Endothelial cell of umbilical vein (primary cell): ENCODE data around the gene GIMAP2. TPM values are rescaled to one million over a fixed set of nuclear protein-coding genes. Genes with fewer than 3 reads are reported as not detected.
A peak's percentile ranks its signal among the peaks of the same experiment; 100 is the strongest.

Experiments used
- BruUV-seq: library from RNA; stranded (reverse); fragments of 400-500 nt; replicated peaks from 2 replicates; lab custom pipeline; 2021; lab: Mats Ljungman, UMichigan
- CTCF ChIA-PET: fragments of 300-600, 350-600 bp; sonication (Branson Sonifier 250); formaldehyde crosslinking; loops from one replicate; lab custom pipeline; 2021; ENCODE audit warnings: antibody characterized with exemption, inconsistent platforms; lab: Charles Lee
- POLR2A ChIA-PET: fragments of 300-600, 350-600 bp; sonication (Branson Sonifier 250); formaldehyde crosslinking; loops from one replicate; lab custom pipeline; 2021; ENCODE audit warnings: antibody characterized with exemption, inconsistent platforms; lab: Charles Lee
- DNase-seq: peaks from one replicate; pipeline ENCODE4 v3.0.0-alpha.2; 2011; ENCODE audit warnings: low read depth, low spot score
- FAIRE-seq: peaks from 2 replicates; lab custom pipeline; 2011; peaks lifted over from hg19 to GRCh38; lab: Jason Lieb, UNC
- H2AFZ ChIP-seq: 2 replicates; pipeline ENCODE4 v1.6.0; 2012; ENCODE audit warnings: low read depth, low read length, control low read depth, inconsistent platforms
- H3K27ac ChIP-seq: 2 replicates; pipeline ENCODE4 v1.5.1; 2011; ENCODE audit warnings: low read depth, mild to moderate bottlenecking, control low read depth, low read length, moderate library complexity; ENCODE audit not compliant: insufficient read depth
- H3K27me3 ChIP-seq, 2 experiments: 2 replicates each; pipeline versions ENCODE4 v1.6.0 to v1.6.1; 2011; ENCODE audit warnings: low read length in 2 of 2, mixed read lengths in 1 of 2; ENCODE audit not compliant: control insufficient read depth in 2 of 2, insufficient read depth in 2 of 2
- H3K36me3 ChIP-seq, 2 experiments: 2 replicates in 1 of 2; 3 replicates in 1 of 2; pipeline ENCODE4 v1.5.1; 2011; ENCODE audit warnings: low read length in 2 of 2, mild to moderate bottlenecking in 1 of 2, moderate library complexity in 1 of 2; ENCODE audit not compliant: control insufficient read depth in 2 of 2, insufficient read depth in 2 of 2; ENCODE audit errors: extremely low read depth in 1 of 2
- H3K4me1 ChIP-seq: 3 replicates; pipeline ENCODE4 v1.5.1; 2011; ENCODE audit warnings: mild to moderate bottlenecking, low read length; ENCODE audit not compliant: control insufficient read depth, insufficient read depth; ENCODE audit errors: extremely low read depth
- H3K4me2 ChIP-seq: 2 replicates; pipeline ENCODE4 v1.6.1; 2011; ENCODE audit warnings: low read length, control low read depth, mixed read lengths; ENCODE audit not compliant: insufficient read depth
- H3K4me3 ChIP-seq, 3 experiments: fragments of 200-600 bp in 1 of 3; sonication (generic), shearing (Covaris generic) in 1 of 3; replicated peaks in 1 of 3; 2 replicates each; pipeline ENCODE4 v1.5.1; 2011 to 2016; ENCODE audit warnings: control low read depth in 3 of 3, low read length in 3 of 3, mild to moderate bottlenecking in 2 of 3, inconsistent platforms in 1 of 3, low read depth in 1 of 3, moderate library complexity in 1 of 3; ENCODE audit not compliant: insufficient read depth in 1 of 3
- H3K79me2 ChIP-seq: 2 replicates; pipeline ENCODE4 v1.6.0; 2012; ENCODE audit warnings: low read length, inconsistent platforms; ENCODE audit not compliant: control insufficient read depth, insufficient read depth
- H3K9ac ChIP-seq: replicated peaks from 2 replicates; pipeline ENCODE3; 2011; ENCODE audit warnings: low read length, control low read depth; ENCODE audit not compliant: insufficient read depth; ENCODE audit errors: extremely low read depth
- H3K9me1 ChIP-seq: replicated peaks from 3 replicates; pipeline ENCODE4 v1.6.0; 2011; ENCODE audit warnings: mild to moderate bottlenecking, low read length; ENCODE audit not compliant: control insufficient read depth, insufficient read depth; ENCODE audit errors: extremely low read depth
- H3K9me3 ChIP-seq: replicated peaks from 2 replicates; pipeline ENCODE4 v1.5.1; 2012; ENCODE audit warnings: low read length, inconsistent platforms; ENCODE audit not compliant: control insufficient read depth, insufficient read depth
- H4K20me1 ChIP-seq: replicated peaks from 2 replicates; pipeline ENCODE3; 2011; ENCODE audit warnings: mild to moderate bottlenecking, low read length; ENCODE audit not compliant: control insufficient read depth, insufficient read depth; ENCODE audit errors: extremely low read depth
- EZH2 ChIP-seq: IDR thresholded peaks from 2 replicates; pipeline ENCODE4 v1.6.1; 2012; ENCODE audit warnings: borderline replicate concordance, low read depth, mild to moderate bottlenecking, moderate library complexity, low read length, inconsistent platforms; ENCODE audit not compliant: severe bottlenecking
- FOS ChIP-seq: IDR thresholded peaks from 2 replicates; pipeline ENCODE4 v1.6.1; 2011; ENCODE audit warnings: mild to moderate bottlenecking, low read length, moderate library complexity, borderline replicate concordance; ENCODE audit not compliant: insufficient read depth
- GATA2 ChIP-seq: IDR thresholded peaks from 2 replicates; pipeline ENCODE4 v1.7.0; 2011; ENCODE audit warnings: low read depth, mild to moderate bottlenecking, moderate library complexity, mixed read lengths, low read length; ENCODE audit not compliant: insufficient read length, insufficient read depth
- JUN ChIP-seq: IDR thresholded peaks from 2 replicates; pipeline ENCODE4 v1.6.1; 2011; ENCODE audit warnings: borderline replicate concordance, low read depth; ENCODE audit not compliant: insufficient read length, insufficient read depth
- MYC ChIP-seq: IDR thresholded peaks from one replicate; pipeline ENCODE4 v1.6.1; 2011; ENCODE audit warnings: mild to moderate bottlenecking, low read depth, low read length
- POLR2A ChIP-seq: IDR thresholded peaks from 2 replicates; pipeline ENCODE4 v1.6.1; 2012; ENCODE audit warnings: low read depth, mild to moderate bottlenecking, control low read depth, low read length
- POLR2AphosphoS5 ChIP-seq: IDR thresholded peaks from 2 replicates; pipeline ENCODE4 v1.6.1; 2012; ENCODE audit warnings: low read depth, mild to moderate bottlenecking, control low read depth, low read length, moderate library complexity; ENCODE audit not compliant: insufficient read depth
- dilution Hi-C: fragments of 300-500 bp; cut with MboI; formaldehyde crosslinking; loops from one replicate; pipeline ENCODE4 v1.15.0; 2019; ENCODE audit warnings: low sequenced_read_pairs; ENCODE audit not compliant: extremely low pct_ligation_motif_present
- intact Hi-C: fragments of 100-400 bp; cut with micrococcal nuclease; formaldehyde crosslinking; loops from one replicate; pipeline ENCODE4 v1.10.0; 2022
- polyA plus RNA-seq, 4 experiments: library from polyadenylated mRNA; depleted of rRNA in 3 of 4; stranded (reverse) in 3 of 4; unstranded in 1 of 4; fragments of >200 nt; gene quantifications; 2 replicates each; pipeline versions ENCODE4 v1.2.1 to v1.2.3, GENCODE V29; 2011 to 2012; ENCODE audit warnings: missing spikeins in 1 of 4
- total RNA-seq: library from RNA; stranded (reverse); gene quantifications from 2 replicates; pipeline ENCODE4 v1.2.3, GENCODE V29; 2021
- TF ChIP-seq, protein P1 (sequence below): IDR thresholded peaks from 2 replicates; pipeline ENCODE4 v1.6.1; 2011; ENCODE audit not compliant: insufficient read depth, insufficient read length
- TF ChIP-seq, protein P2 (sequence below), 2 donors: IDR thresholded peaks; 1 replicate in 1 of 2; 2 replicates in 1 of 2; pipeline ENCODE4 v1.5.1; 2011; ENCODE audit warnings: low read length in 2 of 2, mild to moderate bottlenecking in 2 of 2, moderate library complexity in 2 of 2, control low read depth in 1 of 2, inconsistent platforms in 1 of 2, low read depth in 1 of 2; ENCODE audit not compliant: insufficient read depth in 1 of 2; ENCODE audit errors: extremely low read depth in 1 of 2

GIMAP2 gene
- total and polyA plus RNA-seq, 2 donors (not counting 3 experiments of a cell fraction or from before 2014, with no cell fraction given) = 21.3 to 27.9 TPM

DNA sequence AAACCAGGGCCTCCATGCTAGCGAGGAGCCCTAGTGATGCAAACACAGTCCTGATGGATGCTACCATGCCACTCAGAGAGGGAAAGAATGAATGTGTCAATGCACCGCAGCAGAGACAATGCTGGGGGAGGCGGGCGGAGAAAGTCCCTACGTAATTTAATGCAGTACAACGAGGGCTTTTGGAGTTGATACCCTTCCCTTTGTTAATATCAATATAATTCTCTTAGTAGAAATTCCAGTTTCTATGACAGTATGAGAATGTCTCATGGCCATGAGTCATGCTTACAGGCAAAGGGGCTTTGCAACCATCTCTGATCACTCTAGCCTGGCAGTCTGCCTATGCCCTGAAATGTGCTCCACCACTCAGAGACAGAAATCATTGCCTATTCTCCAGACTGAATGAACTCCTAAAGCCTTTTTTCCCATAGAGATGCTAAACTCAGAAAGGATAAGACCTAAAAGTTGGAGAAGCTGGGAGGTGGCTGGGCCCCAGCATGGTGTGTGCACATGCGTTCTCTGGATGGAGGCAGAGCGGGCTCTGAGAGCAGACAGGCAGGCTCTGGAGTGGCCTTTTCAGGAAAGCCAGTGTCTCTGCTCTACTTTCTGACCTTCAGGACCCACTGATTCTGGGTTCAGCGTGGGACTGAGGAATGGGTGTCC, 20.3 kb upstream of the GIMAP2 start:
- Histone ChIP-seq H3K9me1 (no peaks in the 10 kb centered on the region), H4K20me1 (no peaks in the 10 kb centered on the region), H3K4me3 (no peak overlapping the region), H2AFZ (no peak overlapping the region), H3K9ac (no peak overlapping the region), H3K9me3 (no peaks in the 10 kb centered on the region), H3K27ac (no peak overlapping the region), H3K27me3 (no peaks in the 10 kb centered on the region), H3K36me3 (no peaks in the 10 kb centered on the region), H3K79me2 (no peaks in the 10 kb centered on the region), H3K4me2 (no peak overlapping the region), H3K4me1 (no peaks in the 10 kb centered on the region)
- DNase-seq = no peak
- FAIRE-seq = no peak
- ChIA-PET POLR2A (no interaction called here), CTCF (no interaction called here)
- dilution Hi-C loops (no loop called here), intact Hi-C loops (no loop called here)
- no TSS peak for BruUV-seq
- TF ChIP-seq JUN (peak; percentile 18), GATA2 (no peak), POLR2A (no peak), POLR2AphosphoS5 (no peak), MYC (no peak), FOS (peak; percentile 26), EZH2 (no peak)
- TF ChIP-seq, protein P1, sequence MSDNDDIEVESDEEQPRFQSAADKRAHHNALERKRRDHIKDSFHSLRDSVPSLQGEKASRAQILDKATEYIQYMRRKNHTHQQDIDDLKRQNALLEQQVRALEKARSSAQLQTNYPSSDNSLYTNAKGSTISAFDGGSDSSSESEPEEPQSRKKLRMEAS = no peak
- TF ChIP-seq, protein P2, sequence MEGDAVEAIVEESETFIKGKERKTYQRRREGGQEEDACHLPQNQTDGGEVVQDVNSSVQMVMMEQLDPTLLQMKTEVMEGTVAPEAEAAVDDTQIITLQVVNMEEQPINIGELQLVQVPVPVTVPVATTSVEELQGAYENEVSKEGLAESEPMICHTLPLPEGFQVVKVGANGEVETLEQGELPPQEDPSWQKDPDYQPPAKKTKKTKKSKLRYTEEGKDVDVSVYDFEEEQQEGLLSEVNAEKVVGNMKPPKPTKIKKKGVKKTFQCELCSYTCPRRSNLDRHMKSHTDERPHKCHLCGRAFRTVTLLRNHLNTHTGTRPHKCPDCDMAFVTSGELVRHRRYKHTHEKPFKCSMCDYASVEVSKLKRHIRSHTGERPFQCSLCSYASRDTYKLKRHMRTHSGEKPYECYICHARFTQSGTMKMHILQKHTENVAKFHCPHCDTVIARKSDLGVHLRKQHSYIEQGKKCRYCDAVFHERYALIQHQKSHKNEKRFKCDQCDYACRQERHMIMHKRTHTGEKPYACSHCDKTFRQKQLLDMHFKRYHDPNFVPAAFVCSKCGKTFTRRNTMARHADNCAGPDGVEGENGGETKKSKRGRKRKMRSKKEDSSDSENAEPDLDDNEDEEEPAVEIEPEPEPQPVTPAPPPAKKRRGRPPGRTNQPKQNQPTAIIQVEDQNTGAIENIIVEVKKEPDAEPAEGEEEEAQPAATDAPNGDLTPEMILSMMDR (IDR thresholded peaks at IDR 0.05; ENCODE audit: extremely low read depth in 1 of 2, insufficient read depth in 1 of 2, low read depth in 1 of 2, low read length in 2 of 2) = no peak
